Right cardiac atrium (tissue), 5 donors: ENCODE results near the gene RNASE1. TPM values are rescaled to one million over a fixed set of nuclear protein-coding genes. Genes with fewer than 3 reads are reported as not detected.

Experiments used
- ATAC-seq, 2 donors: fragments of 200-7000 bp; cut with Tn5 transposase; one replicate each; pipeline versions ENCODE4 v1.8.0 to v1.9.1; 2020; ENCODE audit warnings: moderate library complexity in 2 of 2, mild to moderate bottlenecking in 1 of 2
- DNase-seq, 3 donors: peaks; one replicate each; pipeline ENCODE4 v3.0.0-alpha.2; 2020
- H3K27ac ChIP-seq: one replicate; pipeline ENCODE4 v1.5.1; 2013; ENCODE audit warnings: mild to moderate bottlenecking, low read length, control low read depth, moderate library complexity
- H3K27me3 ChIP-seq: one replicate; pipeline ENCODE4 v1.6.1; 2013; ENCODE audit not compliant: control insufficient read depth, insufficient read depth
- H3K4me1 ChIP-seq: one replicate; pipeline ENCODE4 v1.6.1; 2013; ENCODE audit warnings: low read length; ENCODE audit not compliant: control insufficient read depth, insufficient read depth
- H3K4me3 ChIP-seq: one replicate; pipeline ENCODE4 v1.5.1; 2013; ENCODE audit warnings: low read length, control low read depth
- H3K9me3 ChIP-seq: one replicate; pipeline ENCODE4 v1.6.1; 2013; ENCODE audit warnings: low read length; ENCODE audit not compliant: control insufficient read depth
- WGBS: extraction: QIAGEN DNeasy Blood & Tissue Kit; methylation state at CpG from one replicate; pipeline ENCODE4 v1.1.7; 2013; 5-methylcytosine and 5-hydroxymethylcytosine counted together
- intact Hi-C, 4 donors: fragments of 100-400 bp; cut with DNase I; formaldehyde crosslinking; loops; one replicate each; pipeline versions ENCODE4 v1.11.0 to v1.14.0; 2022 to 2023
- long read RNA-seq, 4 donors: library from polyadenylated mRNA; unstranded; transcript quantifications; one replicate each; pipeline ENCODE4 v2.0.0, GENCODE V29; 2020 to 2021
- polyA plus RNA-seq: library from polyadenylated mRNA; stranded (reverse); fragments of 200-250 nt; gene quantifications from one replicate; pipeline ENCODE4 v1.2.3, GENCODE V29; 2013
- total RNA-seq, 4 donors: library from RNA; stranded (reverse); fragmentation: NEBNext Ultra II Directional; extraction: Animal tissue kit (Norgen Biotek cat#: 25700); gene quantifications; one replicate each; pipeline ENCODE4 v1.2.1, GENCODE V29; 2021
- donor health status: healthy with polysubstance abuse.
- donor health status: DM: no; HTN: yes; CAD: no.
- donor health status: DM: no; HTN: no; CAD: no.
- donor health status: DM: no; HTN: yes; CAD: no; lungs with severe emphysema.
- donor health status: DM: yes; HTN: yes; CAD: no.

RNASE1 gene
- total RNA-seq: 100 to 1,000 TPM; 256 to 394 (median 314) TPM
- polyA plus RNA-seq: 290 TPM
- long read RNA-seq, donor 1, transcript RNASE1-201 (3 exons, 878 nt): minor isoform, 20 of 321 reads
- long read RNA-seq, donor 1, transcript RNASE1-202 (2 exons, 1,348 nt): major isoform, 177 of 321 reads
- long read RNA-seq, donor 1, transcript RNASE1-203 (3 exons, 769 nt): minor isoform, 15 of 321 reads
- long read RNA-seq, donor 1, partial matches to known transcripts: 0 of 321 reads
- long read RNA-seq, donor 1, other reads (novel, unspliced or antisense): 108 of 321 reads
- long read RNA-seq, donor 2, transcript RNASE1-201 (3 exons, 878 nt): minor isoform, 13 of 177 reads
- long read RNA-seq, donor 2, transcript RNASE1-202 (2 exons, 1,348 nt): major isoform, 98 of 177 reads
- long read RNA-seq, donor 2, transcript RNASE1-203 (3 exons, 769 nt): minor isoform, 16 of 177 reads
- long read RNA-seq, donor 2, partial matches to known transcripts: 0 of 177 reads
- long read RNA-seq, donor 2, other reads (novel, unspliced or antisense): 50 of 177 reads
- long read RNA-seq, donor 3, transcript RNASE1-202 (2 exons, 1,348 nt): major isoform, 86 of 119 reads
- long read RNA-seq, donor 3, transcript RNASE1-203 (3 exons, 769 nt): minor isoform, 7 of 119 reads
- long read RNA-seq, donor 3, transcript RNASE1-201 (3 exons, 878 nt): minor isoform, 6 of 119 reads
- long read RNA-seq, donor 3, partial matches to known transcripts: 1 of 119 reads
- long read RNA-seq, donor 3, other reads (novel, unspliced or antisense): 19 of 119 reads
- long read RNA-seq, donor 4, transcript RNASE1-201 (3 exons, 878 nt): minor isoform, 12 of 157 reads
- long read RNA-seq, donor 4, transcript RNASE1-203 (3 exons, 769 nt): minor isoform, 7 of 157 reads
- long read RNA-seq, donor 4, transcript RNASE1-202 (2 exons, 1,348 nt): major isoform, 98 of 157 reads
- long read RNA-seq, donor 4, partial matches to known transcripts: 0 of 157 reads
- long read RNA-seq, donor 4, other reads (novel, unspliced or antisense): 39 of 157 reads

DNA sequence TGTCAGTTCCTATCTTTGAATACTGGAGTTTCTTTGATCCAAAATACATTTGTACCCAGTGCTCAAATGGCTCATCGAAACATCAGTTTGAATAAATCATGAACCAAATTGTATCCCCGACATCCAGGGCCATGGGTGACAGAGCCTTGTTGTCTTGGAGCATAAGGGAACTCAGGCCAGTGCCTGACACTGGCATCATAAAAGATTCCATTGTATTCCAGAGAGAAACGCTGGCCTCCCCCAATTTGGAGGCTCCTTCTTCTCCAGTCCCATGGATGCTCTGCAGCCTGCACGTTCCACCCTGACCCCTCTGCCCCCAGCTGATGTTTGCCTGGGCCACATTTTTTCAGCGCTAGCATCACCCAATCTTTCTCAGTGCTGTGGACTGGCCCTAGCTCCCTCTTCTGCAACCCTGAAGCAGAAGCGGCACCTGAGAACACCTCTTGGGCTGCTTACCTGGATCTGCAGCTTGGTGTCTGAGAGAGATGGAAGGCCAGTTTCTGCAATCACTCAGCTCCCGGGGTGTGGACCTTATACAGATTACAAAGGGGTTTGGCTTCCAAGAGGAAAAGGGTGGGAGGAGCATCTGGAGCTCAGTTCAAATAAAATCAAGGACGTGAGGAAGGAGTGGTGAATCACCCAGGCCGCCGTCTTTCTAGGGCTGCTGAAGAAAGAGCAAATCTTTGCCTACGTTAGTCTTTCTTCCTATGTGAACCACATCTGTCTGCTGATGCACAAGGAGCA, at the start of gene RNASE1:
Gene RNASE1, minus strand, starts transcription at position 504 of the 744 bp plus-strand sequence. CDS start 776 bp downstream, outside the sequence.
- DNase-seq (peak; percentile 44 to 72 (median 61)), ATAC-seq (peak; percentile 81 to 90)
- no peaks in the 10 kb centered on the region for H3K27me3 ChIP-seq
- intact Hi-C loops: loop anchor here in 1 of 4 donors (10.0 kb wide), 1 partner anchor 98 kb away; no protein-coding TSS in a partner anchor
- peak within 1 kb of the TSS; percentile 45 for H3K4me3 ChIP-seq
- peak within 1 kb of the TSS; percentile 84 for H3K27ac ChIP-seq
- peaks cover 2% of the 10 kb centered on the region for H3K4me1 ChIP-seq
- H3K9me3 ChIP-seq: no peaks in the 10 kb centered on the region
- WGBS: 36% methylated on average over 11 of the region's 11 CpGs

DNA sequence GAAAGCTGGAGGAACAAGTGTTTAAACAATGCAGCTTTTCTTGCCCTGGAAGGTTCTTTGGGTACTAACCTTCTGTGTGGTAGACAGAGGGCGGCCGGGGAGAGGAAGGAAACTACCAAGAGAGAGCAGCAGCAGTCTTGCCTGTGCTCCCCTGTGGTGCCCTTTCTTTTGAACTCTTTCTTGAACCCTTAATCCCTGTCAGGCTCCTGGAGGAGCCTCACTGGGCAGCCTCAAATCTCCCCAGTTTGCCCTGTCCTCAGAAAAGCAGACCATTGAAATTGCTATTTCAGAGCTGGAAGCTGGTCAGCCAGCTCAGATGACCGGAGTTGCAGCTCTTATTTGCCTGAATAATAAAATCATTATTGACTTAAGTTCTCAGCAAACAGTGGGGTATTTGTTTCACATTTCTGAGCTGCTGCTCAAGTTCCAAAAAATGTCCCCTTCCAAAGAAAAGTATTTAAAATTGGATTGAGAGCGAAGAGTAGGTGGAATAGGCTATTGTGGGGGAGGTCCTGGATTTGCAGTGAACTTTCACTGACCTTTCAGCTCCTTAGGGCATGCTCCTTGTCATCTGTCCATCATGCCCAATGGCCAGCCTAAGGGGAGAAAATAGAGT, 46.4 kb upstream of the RNASE1 start:
- WGBS: 46% methylated on average over 4 of the region's 4 CpGs
- Histone ChIP-seq H3K27ac (no peak overlapping the region), H3K4me3 (no peak overlapping the region), H3K9me3 (no peaks in the 10 kb centered on the region), H3K27me3 (no peaks in the 10 kb centered on the region), H3K4me1 (no peaks in the 10 kb centered on the region)
- intact Hi-C loops: no loop called here
- ATAC-seq (no peak), DNase-seq (no peak)

DNA sequence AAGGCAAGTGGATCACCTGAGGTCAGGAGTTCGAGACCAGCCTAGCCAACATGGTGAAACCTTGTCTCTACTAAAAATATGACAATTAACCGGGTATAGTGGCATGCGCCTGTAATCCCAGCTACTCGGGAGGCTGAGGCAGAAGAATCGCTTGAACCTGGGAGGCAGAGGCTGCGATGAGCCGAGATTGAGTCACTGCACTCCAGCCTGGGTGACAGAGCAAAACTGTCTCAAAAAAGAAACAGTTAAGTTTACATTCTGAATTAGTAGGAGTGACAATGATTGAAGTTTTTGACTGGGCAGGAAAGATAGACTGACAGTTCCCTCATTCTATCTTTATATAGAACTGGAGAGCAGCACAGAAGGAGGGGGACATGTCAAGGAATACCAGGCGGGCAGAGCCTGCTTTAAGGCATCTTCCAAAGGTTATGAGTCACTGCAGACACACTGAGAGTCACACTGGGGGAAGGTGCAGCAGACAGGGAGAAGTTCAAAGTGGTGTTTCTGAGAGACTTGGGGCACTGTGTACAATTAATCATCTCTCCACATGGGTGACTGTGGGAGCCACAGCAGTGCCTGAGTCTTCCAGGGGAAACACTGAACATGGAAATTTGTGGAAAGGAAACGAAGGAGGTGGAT, 45.8 kb upstream of the RNASE1 start:
- intact Hi-C loops: no loop called here
- DNase-seq (no peak), ATAC-seq (no peak)
- no peaks in the 10 kb centered on the region for H3K4me1 ChIP-seq
- H3K27me3 ChIP-seq: no peaks in the 10 kb centered on the region
- H3K9me3 ChIP-seq: no peaks in the 10 kb centered on the region
- 80% methylated on average over 9 of the region's 9 CpGs for WGBS
- no peak overlapping the region for H3K27ac ChIP-seq
- H3K4me3 ChIP-seq: no peak overlapping the region

DNA sequence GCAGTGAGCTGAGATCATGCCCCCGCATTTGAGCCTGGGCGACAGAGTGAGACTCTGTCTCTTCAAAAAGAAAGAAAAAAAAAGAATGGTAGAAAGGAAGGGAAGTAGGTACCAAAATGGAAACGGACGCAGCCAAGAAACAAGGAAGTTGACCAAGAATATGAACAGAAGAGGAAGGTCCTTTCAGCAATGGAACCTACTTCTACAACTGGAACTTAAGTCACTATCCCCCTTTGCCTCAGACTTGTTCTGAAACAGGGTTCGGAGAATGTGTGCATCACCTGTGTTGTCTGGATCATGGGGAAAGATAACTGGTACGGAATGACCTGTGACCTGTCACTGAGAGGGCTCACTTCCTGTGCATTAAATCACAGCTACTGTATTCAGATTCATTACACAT, 43.9 kb upstream of the RNASE1 start:
- H3K4me3 ChIP-seq: no peak overlapping the region
- DNase-seq (no peak), ATAC-seq (no peak)
- H3K4me1 ChIP-seq: no peaks in the 10 kb centered on the region
- no peaks in the 10 kb centered on the region for H3K9me3 ChIP-seq
- 82% methylated on average over 6 of the region's 6 CpGs for WGBS
- no peaks in the 10 kb centered on the region for H3K27me3 ChIP-seq
- intact Hi-C loops: no loop called here
- H3K27ac ChIP-seq: no peak overlapping the region

DNA sequence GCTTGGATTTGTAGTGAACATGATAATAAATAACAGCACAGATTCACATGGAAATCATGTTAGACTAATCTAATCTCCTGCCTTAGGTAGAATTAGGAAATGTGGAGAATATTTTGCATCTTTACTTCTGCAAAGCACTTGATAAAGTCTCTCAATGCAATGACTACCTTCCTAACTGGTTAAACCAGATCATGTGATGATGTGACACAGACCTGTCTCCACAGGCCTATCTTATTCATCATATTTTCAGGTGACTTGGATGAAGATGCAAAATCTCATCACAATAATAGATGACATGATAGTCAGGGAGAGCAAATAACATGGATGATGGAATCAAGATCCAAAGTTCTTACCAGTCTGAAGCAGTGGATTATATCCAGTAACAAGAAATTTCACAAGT, 38.5 kb upstream of the RNASE1 start:
- no peak for ATAC-seq

DNA sequence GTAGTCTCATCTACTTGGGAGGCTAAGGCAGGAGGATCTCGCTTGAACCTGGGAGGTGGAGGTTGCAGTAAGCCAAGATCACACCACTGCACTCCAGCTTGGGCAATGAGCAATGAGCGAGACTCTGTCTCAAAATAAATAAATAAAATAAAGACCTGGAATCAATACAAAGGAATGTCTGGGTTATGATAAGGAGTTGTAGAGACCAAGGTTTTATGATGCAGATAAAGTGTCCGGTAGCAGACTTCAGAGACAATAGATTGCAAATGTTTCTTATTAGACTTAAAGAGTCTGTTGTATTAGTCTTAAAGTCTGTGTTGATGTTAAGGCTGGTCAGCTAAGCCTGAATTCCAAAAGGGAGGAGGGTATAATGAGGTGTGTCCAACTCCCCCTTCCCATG, 35.2 kb upstream of the RNASE1 start:
- 56% methylated on average over 3 of the region's 3 CpGs for WGBS
- intact Hi-C loops: no loop called here

More for the DNA sequence above, 38.5 kb upstream of the RNASE1 start:
- Histone ChIP-seq H3K27me3 (no peaks in the 10 kb centered on the region), H3K27ac (no peak overlapping the region), H3K9me3 (no peaks in the 10 kb centered on the region), H3K4me3 (no peak overlapping the region), H3K4me1 (no peaks in the 10 kb centered on the region)
- DNase-seq: no peak
- intact Hi-C loops: no loop called here

DNA sequence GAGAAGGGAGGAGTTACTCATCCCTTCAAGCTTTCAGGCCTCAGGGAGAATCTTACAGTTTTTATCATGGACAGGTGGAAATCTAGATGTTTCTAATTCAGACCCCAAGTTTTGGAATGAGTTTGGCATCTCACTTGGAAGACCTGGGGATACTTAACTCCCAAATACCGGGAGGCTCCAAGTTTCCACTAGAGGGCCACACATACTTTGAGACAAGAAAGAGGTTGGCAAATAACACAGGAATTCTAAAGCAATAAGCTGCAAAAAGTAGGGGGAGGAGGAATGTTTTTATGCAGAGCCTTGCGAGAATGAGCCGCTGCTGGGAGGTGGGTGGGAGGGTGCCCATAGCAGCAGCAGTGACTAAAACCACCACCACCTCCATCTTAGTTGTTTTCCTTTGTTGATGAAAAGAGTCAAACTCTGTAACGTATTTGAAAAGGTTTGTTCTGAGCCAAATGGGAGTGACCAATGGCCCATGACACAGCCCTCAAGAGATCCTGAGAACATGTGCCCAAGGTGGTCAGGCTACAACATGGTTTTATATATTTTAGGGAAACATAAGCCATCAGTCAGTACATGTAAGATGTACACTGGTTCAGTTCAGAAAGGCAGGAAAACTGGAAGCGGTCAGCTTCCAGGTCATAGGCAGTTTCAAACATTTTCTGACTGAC, 34.2 kb upstream of the RNASE1 start:
- DNase-seq (no peak), ATAC-seq (peak in 1 of 2 donors; percentile 23)
- intact Hi-C loops: no loop called here
- Histone ChIP-seq H3K9me3 (no peaks in the 10 kb centered on the region), H3K4me1 (no peaks in the 10 kb centered on the region), H3K27ac (no peak overlapping the region), H3K4me3 (no peak overlapping the region), H3K27me3 (no peaks in the 10 kb centered on the region)
- WGBS: 36% methylated on average over 5 of the region's 5 CpGs

More for the DNA sequence above, 35.2 kb upstream of the RNASE1 start:
- ATAC-seq: no peak
- H3K27ac ChIP-seq: no peak overlapping the region
- H3K4me1 ChIP-seq: no peaks in the 10 kb centered on the region
- no peak overlapping the region for H3K4me3 ChIP-seq
- H3K27me3 ChIP-seq: no peaks in the 10 kb centered on the region
- H3K9me3 ChIP-seq: no peaks in the 10 kb centered on the region
- DNase-seq: no peak

DNA sequence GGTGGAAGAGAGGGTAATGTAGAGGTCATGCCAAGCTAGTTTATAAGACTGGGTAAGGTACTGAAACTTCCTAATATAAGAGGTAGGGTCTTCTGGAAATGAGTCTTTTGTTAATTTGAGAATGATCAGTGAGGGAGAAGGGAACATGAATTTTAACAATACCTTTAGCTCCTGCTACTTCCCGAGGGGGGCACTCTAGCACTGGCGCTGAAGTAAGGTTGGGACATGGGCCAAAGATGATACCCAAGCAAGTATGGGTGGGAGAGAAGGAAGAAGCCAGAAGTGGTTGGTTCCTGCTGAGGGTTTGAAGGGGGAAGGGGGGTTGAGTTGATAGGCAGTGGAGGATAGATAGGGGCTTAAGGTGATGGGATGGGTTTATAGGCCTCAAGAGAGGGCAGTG, 32.3 kb upstream of the RNASE1 start:
- WGBS: 93% methylated on average over 2 of the region's 2 CpGs
- intact Hi-C loops: no loop called here
- Histone ChIP-seq H3K4me1 (peaks cover 3% of the 10 kb centered on the region), H3K4me3 (no peak overlapping the region), H3K27ac (no peak overlapping the region), H3K9me3 (no peaks in the 10 kb centered on the region), H3K27me3 (no peaks in the 10 kb centered on the region)
- DNase-seq (no peak), ATAC-seq (no peak)

DNA sequence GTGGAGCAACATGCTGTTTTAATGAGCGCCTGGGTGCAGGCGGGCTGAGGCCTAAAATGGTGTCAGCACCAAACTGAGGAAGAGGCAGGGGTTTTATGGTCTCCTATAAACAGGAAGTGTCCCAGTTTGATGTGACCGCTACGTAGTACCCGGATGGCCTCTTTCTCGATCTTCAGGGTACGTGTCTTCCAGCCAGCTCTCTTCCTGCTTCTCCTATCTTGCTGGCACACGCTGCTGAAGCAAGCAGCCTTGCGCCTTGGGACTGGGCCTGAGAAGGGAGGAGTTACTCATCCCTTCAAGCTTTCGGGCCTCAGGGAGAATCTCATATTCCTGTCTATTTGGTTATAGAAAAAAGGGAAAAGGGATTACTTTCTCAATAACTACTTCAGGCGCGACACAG, 28.2 kb upstream of the RNASE1 start:
- no peaks in the 10 kb centered on the region for H3K27me3 ChIP-seq
- ATAC-seq (peak in 1 of 2 donors; percentile 60), DNase-seq (peak in 2 of 3 donors; percentile 19 to 60)

More for the DNA sequence above, 28.2 kb upstream of the RNASE1 start:
- WGBS: 67% methylated on average over 12 of the region's 12 CpGs
- no peak overlapping the region for H3K27ac ChIP-seq
- no peak overlapping the region for H3K4me3 ChIP-seq
- peaks cover 3% of the 10 kb centered on the region for H3K4me1 ChIP-seq
- intact Hi-C loops: no loop called here
- H3K9me3 ChIP-seq: no peaks in the 10 kb centered on the region
